Measurements from ENCODE around the gene SMYD3. TPM values are rescaled to one million over a fixed set of nuclear protein-coding genes. Genes with fewer than 3 reads are reported as not detected.

The SMYD3 gene
- total RNA-seq, 6 experiments from 2014 or later = 6.3 to 10.0 (median 6.6) TPM

DNA sequence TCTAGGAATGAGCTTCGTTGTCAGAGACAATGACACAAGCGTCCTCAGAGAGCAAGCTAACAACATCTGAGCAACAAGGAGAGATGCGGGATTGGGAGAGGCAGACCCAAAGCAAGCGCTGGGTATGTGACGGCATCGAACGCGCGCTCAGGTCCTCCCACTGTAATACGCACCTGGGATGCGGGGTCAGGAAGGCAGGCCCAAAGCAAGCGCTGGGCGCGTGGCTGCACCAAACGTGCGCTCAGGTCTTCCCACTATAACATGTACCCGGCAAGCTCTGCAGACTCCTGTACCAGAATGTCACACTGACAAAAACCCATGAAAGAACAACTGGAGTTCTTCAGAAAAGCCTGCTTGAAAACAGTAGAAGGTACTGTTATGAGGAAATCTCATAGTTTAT lies 653.8 kb downstream of the SMYD3 start:
- ATAC-seq (no peak), DNase-seq (peak in 1 of 3 donors; percentile 29)
- TF ChIP-seq, protein P1, sequence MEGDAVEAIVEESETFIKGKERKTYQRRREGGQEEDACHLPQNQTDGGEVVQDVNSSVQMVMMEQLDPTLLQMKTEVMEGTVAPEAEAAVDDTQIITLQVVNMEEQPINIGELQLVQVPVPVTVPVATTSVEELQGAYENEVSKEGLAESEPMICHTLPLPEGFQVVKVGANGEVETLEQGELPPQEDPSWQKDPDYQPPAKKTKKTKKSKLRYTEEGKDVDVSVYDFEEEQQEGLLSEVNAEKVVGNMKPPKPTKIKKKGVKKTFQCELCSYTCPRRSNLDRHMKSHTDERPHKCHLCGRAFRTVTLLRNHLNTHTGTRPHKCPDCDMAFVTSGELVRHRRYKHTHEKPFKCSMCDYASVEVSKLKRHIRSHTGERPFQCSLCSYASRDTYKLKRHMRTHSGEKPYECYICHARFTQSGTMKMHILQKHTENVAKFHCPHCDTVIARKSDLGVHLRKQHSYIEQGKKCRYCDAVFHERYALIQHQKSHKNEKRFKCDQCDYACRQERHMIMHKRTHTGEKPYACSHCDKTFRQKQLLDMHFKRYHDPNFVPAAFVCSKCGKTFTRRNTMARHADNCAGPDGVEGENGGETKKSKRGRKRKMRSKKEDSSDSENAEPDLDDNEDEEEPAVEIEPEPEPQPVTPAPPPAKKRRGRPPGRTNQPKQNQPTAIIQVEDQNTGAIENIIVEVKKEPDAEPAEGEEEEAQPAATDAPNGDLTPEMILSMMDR (IDR thresholded peaks at IDR 0.05) = no peak
- no peak for TF ChIP-seq POLR2A (IDR thresholded peaks at IDR 0.05)
- Histone ChIP-seq H3K9me3 (no peaks in the 10 kb centered on the region), H3K27ac (no peak overlapping the region), H3K4me3 (no peak overlapping the region), H3K4me1 (no peaks in the 10 kb centered on the region), H3K27me3 (no peaks in the 10 kb centered on the region), H3K36me3 (no peaks in the 10 kb centered on the region)
- intact Hi-C loops (cut with DNase I) = no loop called here
- 97% methylated on average over 9 of the region's 17 CpGs for WGBS (ENCODE audit: insufficient coverage, low coverage, low lambda C conversion rate, missing lambda C conversion rate)

GRCh38 chr1:245843101-245843500 lies 664.0 kb downstream of the SMYD3 start:
- Histone ChIP-seq H3K27me3 (no peaks in the 10 kb centered on the region), H3K4me1 (no peaks in the 10 kb centered on the region), H3K36me3 (no peaks in the 10 kb centered on the region), H3K4me3 (no peak overlapping the region), H3K9me3 (no peaks in the 10 kb centered on the region), H3K27ac (no peak overlapping the region)
- TF ChIP-seq, protein P1 (IDR thresholded peaks at IDR 0.05) = no peak
- no peak for TF ChIP-seq POLR2A (IDR thresholded peaks at IDR 0.05)
- intact Hi-C loops (cut with DNase I) = no loop called here
- 53% methylated on average over 3 of the region's 3 CpGs for WGBS (ENCODE audit: insufficient coverage, low coverage, low lambda C conversion rate, missing lambda C conversion rate)
- no peak for DNase-seq
- ATAC-seq = no peak

GRCh38 chr1:245842106-245842505 lies 665.0 kb downstream of the SMYD3 start:
- intact Hi-C loops (cut with DNase I) = no loop called here
- ATAC-seq (no peak), DNase-seq (no peak)
- Histone ChIP-seq H3K27me3 (no peaks in the 10 kb centered on the region), H3K4me1 (no peaks in the 10 kb centered on the region), H3K9me3 (no peaks in the 10 kb centered on the region), H3K27ac (no peak overlapping the region), H3K36me3 (no peaks in the 10 kb centered on the region), H3K4me3 (no peak overlapping the region)
- 72% methylated on average over 8 of the region's 8 CpGs for WGBS (ENCODE audit: insufficient coverage, low coverage, low lambda C conversion rate, missing lambda C conversion rate)
- TF ChIP-seq, protein P1 (IDR thresholded peaks at IDR 0.05) = no peak
- no peak for TF ChIP-seq POLR2A (IDR thresholded peaks at IDR 0.05)

GRCh38 chr1:245840971-245841370 lies 666.1 kb downstream of the SMYD3 start:
- no peak overlapping the region for H3K27ac ChIP-seq
- ATAC-seq (no peak), DNase-seq (no peak)
- WGBS (ENCODE audit: insufficient coverage, low coverage, low lambda C conversion rate, missing lambda C conversion rate) = 36% methylated on average over 2 of the region's 2 CpGs
- H3K27me3 ChIP-seq = no peaks in the 10 kb centered on the region
- H3K4me3 ChIP-seq = no peak overlapping the region
- intact Hi-C loops (cut with DNase I) = no loop called here
- no peaks in the 10 kb centered on the region for H3K9me3 ChIP-seq
- no peaks in the 10 kb centered on the region for H3K36me3 ChIP-seq
- TF ChIP-seq, protein P1 (IDR thresholded peaks at IDR 0.05) = no peak
- H3K4me1 ChIP-seq = no peaks in the 10 kb centered on the region

- DNase-seq (no peak), ATAC-seq (peak in 1 of 4 donors; percentile 35)
- 52% methylated on average over 5 of the region's 5 CpGs for WGBS (ENCODE audit: insufficient coverage, low coverage, low lambda C conversion rate, missing lambda C conversion rate)
- no peaks in the 10 kb centered on the region for H3K27me3 ChIP-seq
- TF ChIP-seq, protein P1 (IDR thresholded peaks at IDR 0.05) = no peak
- no peak for TF ChIP-seq POLR2A (IDR thresholded peaks at IDR 0.05)
- no peak overlapping the region for H3K27ac ChIP-seq
- H3K36me3 ChIP-seq = no peaks in the 10 kb centered on the region
- H3K9me3 ChIP-seq = no peaks in the 10 kb centered on the region
- H3K4me1 ChIP-seq = no peaks in the 10 kb centered on the region
- no peak overlapping the region for H3K4me3 ChIP-seq
- intact Hi-C loops (cut with DNase I) = no loop called here
Observed at GRCh38 chr1:245837718-245838117, 669.4 kb downstream of the SMYD3 start.
